ENCODE data around the gene PHAX. TPM values are rescaled to one million over a fixed set of nuclear protein-coding genes. Genes with fewer than 3 reads are reported as not detected.

PHAX gene
- total RNA-seq, 1 experiment from 2014 or later, result 24.5 TPM

DNA sequence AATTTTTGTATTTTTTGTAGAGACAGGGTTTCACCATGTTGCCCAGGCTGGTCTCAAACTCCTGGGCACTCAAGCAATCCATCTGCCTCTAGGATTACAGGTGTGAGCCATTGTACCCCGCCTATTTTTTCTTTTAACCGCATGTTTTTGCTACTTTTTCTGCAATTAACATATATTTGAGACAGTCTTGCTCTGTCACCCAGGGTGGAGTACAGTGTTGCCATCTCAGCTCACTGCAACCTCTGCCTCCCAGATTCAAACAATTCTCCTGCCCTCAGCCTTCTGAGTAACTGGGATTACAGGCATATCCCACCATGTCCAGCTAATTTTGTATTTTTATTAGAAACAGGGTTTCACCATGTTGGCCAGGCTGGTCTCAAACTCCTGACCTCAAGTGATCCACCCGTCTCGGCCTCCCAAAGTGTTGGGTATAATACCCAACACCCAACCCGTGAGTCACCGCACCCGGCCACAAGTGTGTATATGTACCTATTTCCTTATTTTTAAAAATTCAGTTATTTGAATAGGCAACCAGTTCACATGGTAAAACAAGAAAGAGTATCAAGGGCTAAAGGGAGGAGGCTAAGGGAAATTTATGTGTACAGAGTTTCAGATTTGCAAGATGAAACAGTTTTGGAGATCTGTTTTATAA, 13.3 kb downstream of the PHAX start:
- ChIA-PET CTCF (no interaction called here), RAD21 (ENCODE audit: low non-redundant PET in 1 of 2, low total read pairs in 2 of 2, uncharacterized antibody in 2 of 2, unreplicated experiment in 2 of 2) (no interaction called here), POLR2A (no interaction called here)
- no peak overlapping the region for H3K27ac ChIP-seq (ENCODE audit: low read depth, low read length)
- no peaks in the 10 kb centered on the region for H3K9me2 ChIP-seq (ENCODE audit: insufficient read depth)
- no peaks in the 10 kb centered on the region for H3K9me3 ChIP-seq (ENCODE audit: control insufficient read depth in 1 of 2, insufficient read depth in 1 of 2, low read depth in 1 of 2, low read length in 2 of 2)
- TF ChIP-seq SIN3A (IDR thresholded peaks at IDR 0.05; ENCODE audit: low read depth) (no peak), MAX (IDR thresholded peaks at IDR 0.05) (no peak), ZNF274 (IDR thresholded peaks at IDR 0.05; ENCODE audit: low read depth, low read length) (no peak), CEBPB (IDR thresholded peaks at IDR 0.05; ENCODE audit: low read depth) (no peak), JUND (IDR thresholded peaks at IDR 0.05) (no peak), ELF1 (IDR thresholded peaks at IDR 0.05; ENCODE audit: borderline replicate concordance, low read depth) (no peak), ATF3 (IDR thresholded peaks at IDR 0.05) (no peak), EGR1 (IDR thresholded peaks at IDR 0.05; ENCODE audit: low read depth) (no peak), ZFX (IDR thresholded peaks at IDR 0.05) (no peak), SRF (IDR thresholded peaks at IDR 0.05; ENCODE audit: low read depth) (no peak), REST (IDR thresholded peaks at IDR 0.05; ENCODE audit: low read depth) (no peak), YY1 (IDR thresholded peaks at IDR 0.05; ENCODE audit: extremely low read depth, insufficient replicate concordance, low read depth, low read length) (no peak), TCF7L2 (IDR thresholded peaks at IDR 0.05; ENCODE audit: borderline replicate concordance, extremely low read depth, insufficient read depth, insufficient read length) (no peak), POLR2A (IDR thresholded peaks at IDR 0.05; ENCODE audit: borderline replicate concordance, extremely low read depth, insufficient read depth, insufficient read length) (no peak), POLR2AphosphoS5 (IDR thresholded peaks at IDR 0.05; ENCODE audit: low read depth, low read length) (no peak), RAD21 (IDR thresholded peaks at IDR 0.05; ENCODE audit: low read depth) (no peak), CTCF (IDR thresholded peaks at IDR 0.05 in 2 of 3, conservative IDR thresholded peaks at IDR 0.05 in 1 of 3; ENCODE audit: borderline replicate concordance in 1 of 3, insufficient read depth in 1 of 3, low read depth in 2 of 3, low read length in 2 of 3) (no peak), EZH2 (IDR thresholded peaks at IDR 0.05) (no peak), SP1 (IDR thresholded peaks at IDR 0.05; ENCODE audit: low read depth) (no peak)
- H3K27me3 ChIP-seq (ENCODE audit: insufficient read depth, low read length), result no peaks in the 10 kb centered on the region
- intact Hi-C loops (cut with micrococcal nuclease), result no loop called here
- no peak overlapping the region for H3K4me2 ChIP-seq (ENCODE audit: low read length)
- DNase-seq (ENCODE audit: low read depth, low spot score) (no peak), ATAC-seq (no peak)
- no peak overlapping the region for H3K4me3 ChIP-seq (replicated peaks in 1 of 2; ENCODE audit: low read depth in 1 of 2, low read length in 2 of 2)
- H3K36me3 ChIP-seq (ENCODE audit: control insufficient read depth in 1 of 2, insufficient read depth in 2 of 2, low read length in 2 of 2), result peaks cover 10 to 19% of the 10 kb centered on the region in 2 experiments
- peaks cover 87% of the 10 kb centered on the region for H3K79me2 ChIP-seq (ENCODE audit: insufficient read depth, low read length)
- no TSS peak for BruUV-seq (replicated peaks)
- no peaks in the 10 kb centered on the region for H4K20me1 ChIP-seq (ENCODE audit: insufficient read depth)
- no peak overlapping the region for H3K9ac ChIP-seq (ENCODE audit: low read length)
- no peaks in the 10 kb centered on the region for H3K4me1 ChIP-seq (ENCODE audit: control insufficient read depth in 1 of 2, insufficient read depth in 2 of 2, low read length in 2 of 2)
- no peak overlapping the region for H2AFZ ChIP-seq (ENCODE audit: low read depth, low read length, poor library complexity, severe bottlenecking)
